AG04449 (cell line): ENCODE measurements around the gene FBXO15.

Source experiments
- CTCF ChIA-PET: fragments of 350-600 bp; formaldehyde crosslinking; extraction: SDS; loops from one replicate; lab custom pipeline; 2021; ENCODE audit warnings: antibody characterized with exemption; lab: Yijun Ruan, JAX
- POLR2A ChIA-PET: fragments of 400-600, 350-600 bp; formaldehyde crosslinking; extraction: SDS; loops from one replicate; lab custom pipeline; 2020; ENCODE audit warnings: antibody characterized with exemption, inconsistent platforms; lab: Yijun Ruan, JAX
- DNase-seq: peaks from one replicate; pipeline ENCODE4 v3.0.0-alpha.2; 2010; ENCODE audit warnings: low read depth, low spot score
- H3K4me3 ChIP-seq: 2 replicates; pipeline ENCODE4 v1.5.1; 2011; ENCODE audit warnings: low read depth, mild to moderate bottlenecking, control low read depth, low read length
- TF ChIP-seq, protein P1 (sequence below): IDR thresholded peaks from one replicate; pipeline ENCODE4 v1.5.1; 2011; ENCODE audit warnings: mild to moderate bottlenecking, moderate library complexity, low read length, control low read depth, inconsistent platforms; ENCODE audit not compliant: insufficient read depth; ENCODE audit errors: missing control alignments

The FBXO15 gene

DNA sequence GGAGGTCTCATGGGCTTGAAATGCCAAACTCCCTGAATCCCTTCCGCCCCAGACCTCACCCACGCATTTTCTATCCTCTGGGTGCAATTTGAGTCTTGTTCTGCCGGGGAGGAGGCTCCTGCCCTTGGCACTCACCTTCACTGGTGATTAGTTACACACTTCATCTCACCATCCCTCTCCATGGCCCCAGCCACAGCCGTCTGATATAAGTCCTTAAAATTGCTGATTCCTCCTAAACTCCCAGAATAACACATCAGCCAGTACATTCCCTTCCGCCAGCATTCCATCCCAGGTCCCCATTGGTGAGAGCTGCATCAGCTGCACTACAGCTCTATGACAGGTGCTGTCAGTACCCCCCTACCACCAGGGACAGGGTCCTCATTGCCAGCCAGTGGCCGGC, 4.6 kb upstream of the FBXO15 start:
- POLR2A ChIA-PET = no interaction called here
- CTCF ChIA-PET = no interaction called here
- no peak overlapping the region for H3K4me3 ChIP-seq
- TF ChIP-seq, protein P1, sequence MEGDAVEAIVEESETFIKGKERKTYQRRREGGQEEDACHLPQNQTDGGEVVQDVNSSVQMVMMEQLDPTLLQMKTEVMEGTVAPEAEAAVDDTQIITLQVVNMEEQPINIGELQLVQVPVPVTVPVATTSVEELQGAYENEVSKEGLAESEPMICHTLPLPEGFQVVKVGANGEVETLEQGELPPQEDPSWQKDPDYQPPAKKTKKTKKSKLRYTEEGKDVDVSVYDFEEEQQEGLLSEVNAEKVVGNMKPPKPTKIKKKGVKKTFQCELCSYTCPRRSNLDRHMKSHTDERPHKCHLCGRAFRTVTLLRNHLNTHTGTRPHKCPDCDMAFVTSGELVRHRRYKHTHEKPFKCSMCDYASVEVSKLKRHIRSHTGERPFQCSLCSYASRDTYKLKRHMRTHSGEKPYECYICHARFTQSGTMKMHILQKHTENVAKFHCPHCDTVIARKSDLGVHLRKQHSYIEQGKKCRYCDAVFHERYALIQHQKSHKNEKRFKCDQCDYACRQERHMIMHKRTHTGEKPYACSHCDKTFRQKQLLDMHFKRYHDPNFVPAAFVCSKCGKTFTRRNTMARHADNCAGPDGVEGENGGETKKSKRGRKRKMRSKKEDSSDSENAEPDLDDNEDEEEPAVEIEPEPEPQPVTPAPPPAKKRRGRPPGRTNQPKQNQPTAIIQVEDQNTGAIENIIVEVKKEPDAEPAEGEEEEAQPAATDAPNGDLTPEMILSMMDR = no peak
- DNase-seq = no peak

GRCh38 chr18:74149878-74150277, 2.2 kb upstream of the FBXO15 start:
- H3K4me3 ChIP-seq = peak overlapping the region; percentile 36
- TF ChIP-seq, protein P1 = no peak
- no peak for DNase-seq
- POLR2A ChIA-PET = no interaction called here
- CTCF ChIA-PET = no interaction called here

DNA sequence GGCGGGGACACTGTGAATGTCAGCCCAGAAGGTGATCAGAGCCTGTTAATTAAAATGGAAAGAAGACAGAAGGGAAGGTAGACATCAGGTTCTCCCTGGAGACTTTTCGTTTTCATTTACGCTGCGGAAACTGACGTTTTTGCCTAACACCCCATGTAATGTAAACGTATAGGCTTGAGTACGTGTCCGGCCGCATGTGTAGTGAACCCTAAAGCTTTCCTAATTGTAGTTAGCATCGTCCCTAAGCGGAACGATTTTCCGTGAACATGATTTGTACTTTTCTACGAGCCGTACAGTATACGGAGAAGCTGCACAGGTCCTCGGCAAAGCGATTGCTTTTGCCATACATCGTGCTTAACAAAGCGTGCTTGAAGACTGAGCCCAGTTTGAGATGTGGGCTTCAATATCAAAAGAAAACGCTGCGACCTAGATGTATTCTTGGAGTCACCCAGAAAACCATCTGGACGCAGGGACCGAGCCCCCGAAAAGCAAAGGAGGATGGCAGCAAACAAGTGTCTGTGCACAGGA, 973 bp upstream of the FBXO15 start:
- H3K4me3 ChIP-seq = peak overlapping the region; percentile 98
- ChIA-PET POLR2A (no interaction called here), CTCF (no interaction called here)
- no peak for DNase-seq
- TF ChIP-seq, protein P1 = no peak

GRCh38 chr18:74147491-74147778, 199 bp downstream of the FBXO15 start:
- CTCF ChIA-PET = no interaction called here
- H3K4me3 ChIP-seq = peak overlapping the region; percentile 66
- TF ChIP-seq, protein P1 = no peak
- POLR2A ChIA-PET = no interaction called here
- no peak for DNase-seq

DNA sequence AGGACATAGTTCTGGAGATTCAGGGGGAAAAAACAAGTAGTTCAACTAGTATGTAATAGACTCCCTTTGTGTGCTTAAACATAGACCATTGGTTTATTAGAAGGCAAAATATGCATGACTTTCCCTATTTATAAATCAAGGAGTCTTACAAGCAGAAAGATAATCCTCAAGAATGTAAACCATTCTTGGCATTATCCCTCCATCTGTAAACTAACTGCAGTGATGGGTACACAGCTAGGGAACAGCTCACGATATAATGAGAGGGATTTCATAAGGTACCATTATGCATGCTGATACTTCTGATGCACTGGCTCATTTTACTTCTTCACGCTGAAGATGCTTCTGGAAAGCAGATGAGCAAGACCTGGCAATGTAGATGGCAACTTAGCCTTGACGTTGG, 878 bp downstream of the FBXO15 start:
- H3K4me3 ChIP-seq = peak overlapping the region; percentile 66
- TF ChIP-seq, protein P1 = no peak
- ChIA-PET CTCF (interaction anchor here (0.5 kb wide), 1 partner anchor 304 kb away, joined by 3 read pairs; no protein-coding TSS in a partner anchor), POLR2A (no interaction called here)
- DNase-seq = peak; percentile 76

DNA sequence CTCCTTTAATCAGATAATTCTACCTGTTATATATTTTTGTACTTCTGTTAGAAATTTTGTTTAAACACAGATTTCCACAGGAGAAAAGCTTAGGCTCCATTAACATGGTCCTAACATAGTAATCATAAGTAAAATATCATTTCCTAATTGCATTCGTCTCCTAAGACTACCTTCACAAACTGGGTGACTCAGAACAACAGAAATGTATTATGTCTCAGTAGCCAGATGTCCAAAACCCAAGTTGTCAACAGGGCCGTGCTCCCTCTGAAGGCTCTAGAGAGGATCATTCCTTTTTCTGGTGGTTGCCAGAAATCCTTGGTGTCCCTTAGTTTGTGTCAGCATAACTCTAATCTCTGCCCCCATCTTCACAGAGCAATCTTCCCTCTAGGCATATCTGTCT, 5.4 kb downstream of the FBXO15 start:
- H3K4me3 ChIP-seq = no peak overlapping the region
- ChIA-PET CTCF (no interaction called here), POLR2A (no interaction called here)
- DNase-seq = no peak
- TF ChIP-seq, protein P1 = no peak

DNA sequence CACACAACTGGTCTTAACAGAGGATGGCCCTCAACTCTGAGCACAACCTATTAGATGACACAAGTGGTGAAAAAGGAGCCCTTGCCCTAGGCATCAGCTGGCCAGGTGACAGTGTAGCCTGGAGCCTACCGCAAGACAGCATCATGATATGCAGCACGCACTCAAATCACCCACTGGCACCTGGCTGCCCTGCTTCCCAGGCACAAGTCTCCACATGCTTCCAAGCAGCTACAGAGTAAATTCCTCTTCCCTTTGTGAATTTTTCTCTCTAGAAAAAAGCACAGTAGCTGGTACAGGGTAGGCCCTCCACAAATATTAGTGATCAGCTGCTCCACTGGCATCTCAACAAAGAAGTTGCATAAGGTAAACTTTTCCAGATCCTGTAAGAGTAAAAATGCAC, 6.0 kb downstream of the FBXO15 start:
- ChIA-PET CTCF (no interaction called here), POLR2A (no interaction called here)
- TF ChIP-seq, protein P1 = no peak
- DNase-seq = no peak
- H3K4me3 ChIP-seq = no peak overlapping the region
